Activated T-cell treated with anti-CD3 and anti-CD28 coated beads, Interleukin-2, amount 50 U/mL, for 72 hours (primary cell): Measurements from ENCODE around the gene BDH1. TPM values are rescaled to one million over a fixed set of nuclear protein-coding genes. Genes with fewer than 3 reads are reported as not detected.
A peak's percentile ranks its signal among the peaks of the same experiment; 100 is the strongest.
"Not testable (repeated sequence)": the region's sequence is repeated elsewhere in the genome, so short reads cannot be mapped to it uniquely, and the experiment has no call there.

ENCODE experiments used
- ATAC-seq, 2 donors: fragments of 150-1000 bp; cut with Tn5 transposase; replicated peaks in 1 of 2; 2 replicates each; pipeline ENCODE4 v1.10.0; 2021; ENCODE audit warnings: moderate library complexity in 2 of 2, mild to moderate bottlenecking in 1 of 2
- DNase-seq, 2 donors: peaks; one replicate each; pipeline ENCODE4 v3.0.0; 2021 to 2022; ENCODE audit warnings: mixed read lengths in 1 of 2
- H3K27ac Mint-ChIP-seq: one replicate; pipeline ENCODE4 v1.8.0; 2022; ENCODE audit warnings: mild to moderate bottlenecking, moderate library complexity, mixed read lengths
- H3K27me3 Mint-ChIP-seq: one replicate; pipeline ENCODE4 v1.8.0; 2022; ENCODE audit warnings: low read depth, mixed read lengths
- H3K36me3 Mint-ChIP-seq, 2 donors: one replicate each; pipeline ENCODE4 v1.8.0; 2022; ENCODE audit warnings: mixed read lengths in 2 of 2, mild to moderate bottlenecking in 1 of 2; ENCODE audit not compliant: insufficient read depth in 2 of 2
- H3K4me1 Mint-ChIP-seq: one replicate; pipeline ENCODE4 v1.8.0; 2022; ENCODE audit warnings: low read depth, mixed read lengths
- H3K4me3 Mint-ChIP-seq, 2 donors: one replicate each; pipeline ENCODE4 v1.8.0; 2022; ENCODE audit warnings: mild to moderate bottlenecking in 2 of 2, mixed read lengths in 2 of 2, moderate library complexity in 2 of 2
- H3K9me3 Mint-ChIP-seq, 2 donors: one replicate each; pipeline ENCODE4 v1.8.0; 2022; ENCODE audit warnings: mixed read lengths in 2 of 2
- total RNA-seq, 2 donors: library from RNA; stranded (reverse); gene quantifications; one replicate each; pipeline ENCODE4 v1.2.3, GENCODE V29; 2022

The BDH1 gene
- 10 to 100 TPM; 76.9 to 92.5 TPM for total RNA-seq

- DNase-seq (peak; percentile 80 to 82), ATAC-seq (peak; percentile 55 to 56)
- Mint-ChIP-seq H3K27ac (peak within 1 kb of the TSS; percentile 52), H3K9me3 (no peaks in the 10 kb centered on the region), H3K36me3 (peaks cover 3 to 12% of the 10 kb centered on the region in 2 donors), H3K4me1 (peaks cover 33% of the 10 kb centered on the region), H3K27me3 (peaks cover 21% of the 10 kb centered on the region), H3K4me3 (peak within 1 kb of the TSS; percentile 83 to 94)
Measured at GRCh38 chr3:197555281-197556261, at the start of gene BDH1. Gene BDH1, minus strand, starts transcription at chr3:197555968. Its CDS starts 9,525 bp downstream, at chr3:197546443.

- Mint-ChIP-seq H3K27me3 (no peaks in the 10 kb centered on the region), H3K36me3 (peaks cover 2% of the 10 kb centered on the region in 2 donors), H3K27ac (no peak overlapping the region), H3K4me3 (no peak overlapping the region), H3K9me3 (no peaks in the 10 kb centered on the region), H3K4me1 (peaks cover 8% of the 10 kb centered on the region)
- DNase-seq (no peak), ATAC-seq (no peak)
Measured at GRCh38 chr3:197603317-197603933, 47.7 kb upstream of the BDH1 start.

- not testable (repeated sequence) for H3K36me3 Mint-ChIP-seq, DNase-seq, H3K9me3 Mint-ChIP-seq, H3K27me3 Mint-ChIP-seq, H3K27ac Mint-ChIP-seq, H3K4me3 Mint-ChIP-seq, H3K4me1 Mint-ChIP-seq, ATAC-seq
Measured at GRCh38 chr3:197602351-197602750, 46.6 kb upstream of the BDH1 start.

- not testable (repeated sequence) for DNase-seq
Measured at GRCh38 chr3:197601566-197601840, 45.7 kb upstream of the BDH1 start.

GRCh38 chr3:197600796-197601565 is 45.2 kb upstream of the BDH1 start:
- no peak for DNase-seq
- no peaks in the 10 kb centered on the region for H3K27me3 Mint-ChIP-seq
- ATAC-seq: peak in 1 of 2 donors; percentile 22
- no peak overlapping the region for H3K4me3 Mint-ChIP-seq
- H3K4me1 Mint-ChIP-seq: peaks cover 8% of the 10 kb centered on the region
- H3K36me3 Mint-ChIP-seq: no peaks in the 10 kb centered on the region
- no peak overlapping the region for H3K27ac Mint-ChIP-seq
- H3K9me3 Mint-ChIP-seq: no peaks in the 10 kb centered on the region

More at GRCh38 chr3:197601566-197601840, 45.7 kb upstream of the BDH1 start:
- H3K27me3 Mint-ChIP-seq, ATAC-seq, H3K9me3 Mint-ChIP-seq, H3K27ac Mint-ChIP-seq, H3K4me3 Mint-ChIP-seq, H3K36me3 Mint-ChIP-seq, H3K4me1 Mint-ChIP-seq: not testable (repeated sequence)

- H3K4me3 Mint-ChIP-seq: no peak overlapping the region
- H3K9me3 Mint-ChIP-seq: no peaks in the 10 kb centered on the region
- H3K27ac Mint-ChIP-seq: no peak overlapping the region
- ATAC-seq: peak; percentile 96
- DNase-seq: peak; percentile 78 to 82
- peaks cover 8% of the 10 kb centered on the region for H3K4me1 Mint-ChIP-seq
- H3K27me3 Mint-ChIP-seq: no peaks in the 10 kb centered on the region
- no peaks in the 10 kb centered on the region for H3K36me3 Mint-ChIP-seq
Measured at GRCh38 chr3:197599089-197599765, 43.5 kb upstream of the BDH1 start.

GRCh38 chr3:197598404-197598980 is 42.7 kb upstream of the BDH1 start:
- ATAC-seq: no peak
- Mint-ChIP-seq H3K4me1 (peaks cover 9% of the 10 kb centered on the region), H3K27ac (no peak overlapping the region), H3K9me3 (no peaks in the 10 kb centered on the region), H3K36me3 (no peaks in the 10 kb centered on the region), H3K4me3 (no peak overlapping the region), H3K27me3 (no peaks in the 10 kb centered on the region)
- DNase-seq: no peak

- ATAC-seq (no peak), DNase-seq (no peak)
- Mint-ChIP-seq H3K27me3 (no peaks in the 10 kb centered on the region), H3K4me3 (no peak overlapping the region), H3K4me1 (peaks cover 20% of the 10 kb centered on the region), H3K9me3 (no peaks in the 10 kb centered on the region), H3K27ac (no peak overlapping the region), H3K36me3 (no peaks in the 10 kb centered on the region)
Measured at GRCh38 chr3:197597335-197597734, 41.6 kb upstream of the BDH1 start.

- ATAC-seq (no peak), DNase-seq (no peak)
- Mint-ChIP-seq H3K27ac (peak overlapping the region; percentile 69), H3K36me3 (no peaks in the 10 kb centered on the region), H3K27me3 (no peaks in the 10 kb centered on the region), H3K9me3 (no peaks in the 10 kb centered on the region), H3K4me1 (peaks cover 31% of the 10 kb centered on the region), H3K4me3 (no peak overlapping the region)
Measured at GRCh38 chr3:197595470-197596185, 39.9 kb upstream of the BDH1 start.

- ATAC-seq (no peak), DNase-seq (no peak)
Measured at GRCh38 chr3:197593046-197593380, 37.2 kb upstream of the BDH1 start.

GRCh38 chr3:197592361-197593045 is 36.7 kb upstream of the BDH1 start:
- ATAC-seq: peak; percentile 57 to 75
- no peaks in the 10 kb centered on the region for H3K27me3 Mint-ChIP-seq
- H3K4me1 Mint-ChIP-seq: peaks cover 22% of the 10 kb centered on the region
- DNase-seq: peak in 1 of 2 donors; percentile 26
- no peaks in the 10 kb centered on the region for H3K9me3 Mint-ChIP-seq
- H3K36me3 Mint-ChIP-seq: no peaks in the 10 kb centered on the region
- peak overlapping the region; percentile 82 for H3K27ac Mint-ChIP-seq
- H3K4me3 Mint-ChIP-seq: peak overlapping the region; percentile 60 to 67

More at GRCh38 chr3:197593046-197593380, 37.2 kb upstream of the BDH1 start:
- no peaks in the 10 kb centered on the region for H3K36me3 Mint-ChIP-seq
- H3K4me1 Mint-ChIP-seq: peaks cover 22% of the 10 kb centered on the region
- no peaks in the 10 kb centered on the region for H3K9me3 Mint-ChIP-seq
- peak overlapping the region; percentile 82 for H3K27ac Mint-ChIP-seq
- H3K27me3 Mint-ChIP-seq: no peaks in the 10 kb centered on the region
- no peak overlapping the region for H3K4me3 Mint-ChIP-seq
